WTC11 (cell line): ENCODE measurements around the gene ZNF710. TPM values are rescaled to one million over a fixed set of nuclear protein-coding genes. Genes with fewer than 3 reads are reported as not detected.

ENCODE experiments used
- ATAC-seq: fragments of 200-7000 bp; cut with Tn5 transposase; 2 replicates; pipeline ENCODE4 v1.10.0; 2021; ENCODE audit warnings: mild to moderate bottlenecking, moderate library complexity
- CTCF ChIA-PET: fragments of 300-600 bp; sonication (Branson Sonifier 250); formaldehyde crosslinking; loops from one replicate; lab custom pipeline; 2021; ENCODE audit warnings: antibody characterized with exemption; lab: Charles Lee
- POLR2A ChIA-PET: fragments of 350-600 bp; sonication (Branson Sonifier 250); formaldehyde crosslinking; loops from one replicate; lab custom pipeline; 2021; ENCODE audit warnings: antibody characterized with exemption; lab: Charles Lee
- DNase-seq: peaks from one replicate; pipeline ENCODE4 v3.0.0; 2021; ENCODE audit warnings: low spot score
- H3K27ac Mint-ChIP-seq: 2 replicates; pipeline ENCODE4 v1.8.0; 2021; ENCODE audit warnings: mixed read lengths
- H3K27me3 Mint-ChIP-seq: 2 replicates; pipeline ENCODE4 v1.8.0; 2021; ENCODE audit warnings: low read depth, mild to moderate bottlenecking, moderate library complexity, mixed read lengths
- H3K36me3 Mint-ChIP-seq: 2 replicates; pipeline ENCODE4 v1.8.0; 2021; ENCODE audit warnings: mixed read lengths
- H3K4me1 Mint-ChIP-seq: 2 replicates; pipeline ENCODE4 v1.8.0; 2022; ENCODE audit warnings: mixed read lengths
- H3K4me3 Mint-ChIP-seq: 2 replicates; pipeline ENCODE4 v1.8.0; 2021; ENCODE audit warnings: mild to moderate bottlenecking, moderate library complexity, mixed read lengths
- H3K9me3 Mint-ChIP-seq: 2 replicates; pipeline ENCODE4 v1.8.0; 2021; ENCODE audit warnings: mixed read lengths
- CBFB ChIP-seq: sonication (generic); formaldehyde crosslinking; IDR thresholded peaks from 2 replicates; pipeline ENCODE4 v1.8.1; 2022; ENCODE audit warnings: mild to moderate bottlenecking, low read depth, missing genetic modification reagents
- CREB1 ChIP-seq: sonication (generic); formaldehyde crosslinking; IDR thresholded peaks from 2 replicates; pipeline ENCODE4 v1.8.0; 2023; ENCODE audit warnings: mild to moderate bottlenecking, missing genetic modification reagents
- ELF4 ChIP-seq: sonication (generic); formaldehyde crosslinking; IDR thresholded peaks from 2 replicates; pipeline ENCODE4 v1.8.1; 2022; ENCODE audit warnings: low read depth, mild to moderate bottlenecking, moderate library complexity, missing genetic modification reagents
- ESRRA ChIP-seq: sonication (generic); formaldehyde crosslinking; IDR thresholded peaks from 2 replicates; pipeline ENCODE4 v1.8.1; 2022; ENCODE audit warnings: mild to moderate bottlenecking, missing genetic modification reagents, borderline replicate concordance
- FOXP4 ChIP-seq: sonication (generic); formaldehyde crosslinking; IDR thresholded peaks from 2 replicates; pipeline ENCODE4 v1.8.0; 2022; ENCODE audit warnings: mild to moderate bottlenecking, missing genetic modification reagents
- MXD4 ChIP-seq: fragments of 250-450 bp; sonication (Bioruptor Pico); IDR thresholded peaks from 2 replicates; pipeline ENCODE4 v1.8.0; 2021; ENCODE audit warnings: mild to moderate bottlenecking, moderate library complexity, borderline replicate concordance
- MYBL2 ChIP-seq: sonication (generic); formaldehyde crosslinking; IDR thresholded peaks from 2 replicates; pipeline ENCODE4 v1.8.1; 2023; ENCODE audit warnings: mild to moderate bottlenecking, moderate library complexity, missing genetic modification reagents
- NFE2L1 ChIP-seq: sonication (generic); formaldehyde crosslinking; IDR thresholded peaks from 2 replicates; pipeline ENCODE4 v1.8.1; 2023; ENCODE audit warnings: missing genetic modification reagents
- PRRX2 ChIP-seq: fragments of 250-450 bp; sonication (Bioruptor Pico); IDR thresholded peaks from 2 replicates; pipeline ENCODE4 v1.8.0; 2021; ENCODE audit warnings: mild to moderate bottlenecking
- ZMAT4 ChIP-seq: fragments of 250-450 bp; sonication (Bioruptor Pico); IDR thresholded peaks from 2 replicates; pipeline ENCODE4 v1.9.0; 2021; ENCODE audit warnings: mild to moderate bottlenecking
- ZNF532 ChIP-seq: fragments of 250-450 bp; sonication (Bioruptor Pico); IDR thresholded peaks from 2 replicates; pipeline ENCODE4 v1.9.0; 2021; ENCODE audit warnings: mild to moderate bottlenecking, borderline replicate concordance
- total RNA-seq: library from RNA; stranded (reverse); gene quantifications from 3 replicates; pipeline ENCODE4 v1.2.3, GENCODE V29; 2021
- TF ChIP-seq, protein P1 (sequence below): sonication (generic); formaldehyde crosslinking; IDR thresholded peaks from 2 replicates; pipeline ENCODE4 v1.8.1; 2022; ENCODE audit warnings: low read depth, missing genetic modification reagents, borderline replicate concordance
- TF ChIP-seq, protein P2 (sequence below): sonication (generic); formaldehyde crosslinking; IDR thresholded peaks from 2 replicates; pipeline ENCODE4 v1.8.1; 2023; ENCODE audit warnings: mild to moderate bottlenecking, missing genetic modification reagents, borderline replicate concordance

ZNF710 gene
- total RNA-seq, 1 experiment from 2014 or later, result 25.9 TPM

DNA sequence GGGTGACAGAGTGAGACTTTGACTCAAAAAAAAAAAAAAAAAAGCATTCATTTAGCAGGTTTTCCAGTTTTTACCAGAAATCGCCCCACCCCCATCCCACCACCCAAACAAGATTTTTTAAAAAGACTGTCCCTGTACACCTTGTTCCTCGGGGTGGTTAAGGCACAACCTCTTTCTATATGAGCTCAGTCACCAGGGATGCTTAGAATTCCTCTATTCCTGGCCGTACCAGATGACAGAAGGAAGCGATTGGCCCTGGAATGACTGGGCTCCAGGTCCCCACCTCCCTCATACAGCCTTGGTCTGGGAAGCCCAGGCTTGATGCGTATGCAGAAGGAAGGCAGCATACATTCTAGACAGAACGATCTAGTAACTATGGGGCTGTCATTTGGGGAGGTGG, 75.6 kb downstream of the ZNF710 start:
- ATAC-seq (no peak), DNase-seq (no peak)
- no peaks in the 10 kb centered on the region for H3K27me3 Mint-ChIP-seq
- H3K36me3 Mint-ChIP-seq, result peaks cover 16% of the 10 kb centered on the region
- peak overlapping the region; percentile 63; the same call in 1 of the 2 replicates for H3K27ac Mint-ChIP-seq
- H3K4me3 Mint-ChIP-seq, result no peak overlapping the region
- CTCF ChIA-PET, result interaction anchor here (0.7 to 3.2 kb wide), 8 partner anchors 10 to 1862 kb away, joined by 3 to 25 read pairs (median 4); partner anchors contain the start of gene ARPIN
- peaks cover 14% of the 10 kb centered on the region for H3K4me1 Mint-ChIP-seq
- POLR2A ChIA-PET, result no interaction called here
- no peak for TF ChIP-seq ZMAT4 (CRISPR knock-in tag)
- no peak for TF ChIP-seq CBFB (CRISPR knock-in tag)
- no peak for TF ChIP-seq MYBL2 (CRISPR knock-in tag)
- TF ChIP-seq FOXP4 (CRISPR knock-in tag), result no peak
- TF ChIP-seq ELF4 (CRISPR knock-in tag), result no peak
- TF ChIP-seq, all 79 proteins: peak for 0
- H3K9me3 Mint-ChIP-seq, result no peaks in the 10 kb centered on the region

GRCh38 chr15:90078965-90079364, 77.8 kb downstream of the ZNF710 start:
- Mint-ChIP-seq H3K4me3 (no peak overlapping the region), H3K27me3 (no peaks in the 10 kb centered on the region), H3K9me3 (no peaks in the 10 kb centered on the region), H3K27ac (peak overlapping the region; percentile 68; the same call in 1 of the 2 replicates), H3K36me3 (peaks cover 21% of the 10 kb centered on the region), H3K4me1 (peaks cover 19% of the 10 kb centered on the region)
- POLR2A ChIA-PET, result interaction anchor here (0.6 to 1.1 kb wide), 2 partner anchors 76 to 144 kb away, joined by 3 read pairs; no protein-coding TSS in a partner anchor
- CTCF ChIA-PET, result interaction anchor here (1.1 to 2.4 kb wide), 4 partner anchors 9 to 166 kb away, joined by 3 to 5 read pairs (median 4); partner anchors contain the start of gene ARPIN
- ATAC-seq, result no peak
- no peak for DNase-seq
- TF ChIP-seq CREB1 (CRISPR knock-in tag) (no peak), ESRRA (CRISPR knock-in tag) (no peak), PRRX2 (CRISPR knock-in tag) (no peak), MXD4 (CRISPR knock-in tag) (no peak), NFE2L1 (CRISPR knock-in tag) (no peak), ZNF532 (CRISPR knock-in tag) (no peak)
- TF ChIP-seq, protein P1, sequence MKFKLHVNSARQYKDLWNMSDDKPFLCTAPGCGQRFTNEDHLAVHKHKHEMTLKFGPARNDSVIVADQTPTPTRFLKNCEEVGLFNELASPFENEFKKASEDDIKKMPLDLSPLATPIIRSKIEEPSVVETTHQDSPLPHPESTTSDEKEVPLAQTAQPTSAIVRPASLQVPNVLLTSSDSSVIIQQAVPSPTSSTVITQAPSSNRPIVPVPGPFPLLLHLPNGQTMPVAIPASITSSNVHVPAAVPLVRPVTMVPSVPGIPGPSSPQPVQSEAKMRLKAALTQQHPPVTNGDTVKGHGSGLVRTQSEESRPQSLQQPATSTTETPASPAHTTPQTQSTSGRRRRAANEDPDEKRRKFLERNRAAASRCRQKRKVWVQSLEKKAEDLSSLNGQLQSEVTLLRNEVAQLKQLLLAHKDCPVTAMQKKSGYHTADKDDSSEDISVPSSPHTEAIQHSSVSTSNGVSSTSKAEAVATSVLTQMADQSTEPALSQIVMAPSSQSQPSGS, result no peak
- TF ChIP-seq, protein P2, sequence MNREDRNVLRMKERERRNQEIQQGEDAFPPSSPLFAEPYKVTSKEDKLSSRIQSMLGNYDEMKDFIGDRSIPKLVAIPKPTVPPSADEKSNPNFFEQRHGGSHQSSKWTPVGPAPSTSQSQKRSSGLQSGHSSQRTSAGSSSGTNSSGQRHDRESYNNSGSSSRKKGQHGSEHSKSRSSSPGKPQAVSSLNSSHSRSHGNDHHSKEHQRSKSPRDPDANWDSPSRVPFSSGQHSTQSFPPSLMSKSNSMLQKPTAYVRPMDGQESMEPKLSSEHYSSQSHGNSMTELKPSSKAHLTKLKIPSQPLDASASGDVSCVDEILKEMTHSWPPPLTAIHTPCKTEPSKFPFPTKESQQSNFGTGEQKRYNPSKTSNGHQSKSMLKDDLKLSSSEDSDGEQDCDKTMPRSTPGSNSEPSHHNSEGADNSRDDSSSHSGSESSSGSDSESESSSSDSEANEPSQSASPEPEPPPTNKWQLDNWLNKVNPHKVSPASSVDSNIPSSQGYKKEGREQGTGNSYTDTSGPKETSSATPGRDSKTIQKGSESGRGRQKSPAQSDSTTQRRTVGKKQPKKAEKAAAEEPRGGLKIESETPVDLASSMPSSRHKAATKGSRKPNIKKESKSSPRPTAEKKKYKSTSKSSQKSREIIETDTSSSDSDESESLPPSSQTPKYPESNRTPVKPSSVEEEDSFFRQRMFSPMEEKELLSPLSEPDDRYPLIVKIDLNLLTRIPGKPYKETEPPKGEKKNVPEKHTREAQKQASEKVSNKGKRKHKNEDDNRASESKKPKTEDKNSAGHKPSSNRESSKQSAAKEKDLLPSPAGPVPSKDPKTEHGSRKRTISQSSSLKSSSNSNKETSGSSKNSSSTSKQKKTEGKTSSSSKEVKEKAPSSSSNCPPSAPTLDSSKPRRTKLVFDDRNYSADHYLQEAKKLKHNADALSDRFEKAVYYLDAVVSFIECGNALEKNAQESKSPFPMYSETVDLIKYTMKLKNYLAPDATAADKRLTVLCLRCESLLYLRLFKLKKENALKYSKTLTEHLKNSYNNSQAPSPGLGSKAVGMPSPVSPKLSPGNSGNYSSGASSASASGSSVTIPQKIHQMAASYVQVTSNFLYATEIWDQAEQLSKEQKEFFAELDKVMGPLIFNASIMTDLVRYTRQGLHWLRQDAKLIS (CRISPR knock-in tag), result no peak
- TF ChIP-seq, all 79 proteins: peak for 0
